ES-I3 (cell line): ENCODE results near the gene MRPL42.

Source experiments
- H3K36me3 ChIP-seq: 2 replicates; pipeline ENCODE4 v1.6.1; 2013; ENCODE audit warnings: mild to moderate bottlenecking, low read length, control low read depth, moderate library complexity; ENCODE audit not compliant: insufficient read depth
- H3K4me1 ChIP-seq: 2 replicates; pipeline ENCODE4 v1.6.1; 2013; ENCODE audit warnings: mild to moderate bottlenecking, control low read depth, low read length; ENCODE audit not compliant: insufficient read depth
- H3K9ac ChIP-seq: 2 replicates; pipeline ENCODE4 v1.6.1; 2013; ENCODE audit warnings: low read depth, mild to moderate bottlenecking, low read length, moderate library complexity
- H3K9me3 ChIP-seq: 2 replicates; pipeline ENCODE4 v1.6.1; 2013; ENCODE audit warnings: mild to moderate bottlenecking, low read length, moderate library complexity; ENCODE audit not compliant: control insufficient read depth, insufficient read depth

MRPL42 gene

GRCh38 chr12:93440043-93440835 lies 27.1 kb upstream of the MRPL42 start:
- H3K9ac ChIP-seq, result peak overlapping the region; percentile 96
- H3K4me1 ChIP-seq, result peaks cover 8% of the 10 kb centered on the region; the same call in 1 of the 2 replicates
- no peaks in the 10 kb centered on the region for H3K9me3 ChIP-seq

DNA sequence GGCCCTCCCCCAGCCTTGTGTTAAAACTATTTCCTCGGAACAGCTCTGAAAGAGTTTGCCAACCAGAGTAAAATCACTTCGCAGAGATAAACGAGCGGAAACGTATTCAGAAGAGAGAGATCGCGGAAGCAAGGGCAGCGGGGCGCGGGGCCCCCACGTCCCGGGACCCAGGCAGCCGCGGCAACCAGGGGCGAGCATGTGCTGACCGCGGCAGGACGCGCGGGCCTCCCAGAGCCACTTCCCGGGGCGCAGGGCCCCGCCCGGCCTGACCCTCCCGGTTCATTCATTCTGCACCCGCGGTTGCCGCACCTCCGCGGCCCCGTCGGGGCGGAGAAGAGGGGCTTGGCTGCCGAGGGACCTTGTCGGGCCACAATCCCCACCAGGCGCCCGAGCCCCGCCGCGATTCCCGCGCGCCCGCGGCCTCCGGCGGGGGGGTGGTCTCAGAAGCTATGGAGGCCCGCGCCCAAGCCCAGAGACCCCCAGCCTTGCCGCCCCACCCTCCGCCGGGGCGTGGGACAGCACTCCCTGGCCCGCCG lies 26.2 kb upstream of the MRPL42 start:
- H3K36me3 ChIP-seq, result no peaks in the 10 kb centered on the region
- H3K9me3 ChIP-seq, result no peaks in the 10 kb centered on the region
- peak overlapping the region; percentile 96 for H3K9ac ChIP-seq
- H3K4me1 ChIP-seq, result peaks cover 8% of the 10 kb centered on the region; the same call in 1 of the 2 replicates

More at GRCh38 chr12:93440043-93440835, 27.1 kb upstream of the MRPL42 start:
- no peaks in the 10 kb centered on the region for H3K36me3 ChIP-seq

- Histone ChIP-seq H3K9me3 (no peaks in the 10 kb centered on the region), H3K4me1 (peaks cover 8% of the 10 kb centered on the region; the same call in 1 of the 2 replicates), H3K36me3 (no peaks in the 10 kb centered on the region), H3K9ac (peak within 1 kb of the TSS; percentile 96)
Measured at GRCh38 chr12:93441617-93442410, 25.5 kb upstream of the MRPL42 start, which contains the start of gene UBE2N. UBE2N (minus strand) TSS chr12:93441947; CDS start chr12:93441884, 63 bp downstream.

GRCh38 chr12:93442411-93443340 lies 24.6 kb upstream of the MRPL42 start:
- H3K4me1 ChIP-seq, result peaks cover 8% of the 10 kb centered on the region; the same call in 1 of the 2 replicates
- peak overlapping the region; percentile 96 for H3K9ac ChIP-seq

DNA sequence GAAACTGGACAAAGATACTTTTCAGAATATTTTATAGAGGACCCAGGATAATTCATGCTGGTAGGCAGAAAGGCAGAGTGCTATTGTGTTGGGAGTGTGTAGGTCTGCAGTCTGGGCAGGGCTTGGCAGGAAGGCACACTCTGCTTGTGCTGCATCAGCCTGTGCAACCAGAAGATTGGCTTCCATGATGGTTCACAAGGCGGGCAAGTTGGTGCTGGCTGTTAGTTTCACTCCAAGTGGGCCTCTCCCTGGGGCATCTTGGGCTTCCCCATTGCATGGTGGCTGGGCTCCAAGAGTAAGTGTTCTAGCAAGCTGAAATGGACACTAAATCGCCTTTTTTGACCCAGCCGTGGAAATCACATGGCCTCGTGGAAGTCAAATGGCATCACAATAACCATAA lies 23.7 kb upstream of the MRPL42 start:
- Histone ChIP-seq H3K4me1 (peaks cover 8% of the 10 kb centered on the region; the same call in 1 of the 2 replicates), H3K9me3 (no peaks in the 10 kb centered on the region), H3K36me3 (no peaks in the 10 kb centered on the region), H3K9ac (no peak overlapping the region)

More at GRCh38 chr12:93442411-93443340, 24.6 kb upstream of the MRPL42 start:
- H3K36me3 ChIP-seq, result no peaks in the 10 kb centered on the region
- no peaks in the 10 kb centered on the region for H3K9me3 ChIP-seq

- no peak overlapping the region for H3K9ac ChIP-seq
- H3K9me3 ChIP-seq, result peaks cover 12% of the 10 kb centered on the region
- peaks cover 8% of the 10 kb centered on the region; the same call in 1 of the 2 replicates for H3K4me1 ChIP-seq
- H3K36me3 ChIP-seq, result no peaks in the 10 kb centered on the region
Measured at GRCh38 chr12:93447555-93448290, 19.6 kb upstream of the MRPL42 start.

DNA sequence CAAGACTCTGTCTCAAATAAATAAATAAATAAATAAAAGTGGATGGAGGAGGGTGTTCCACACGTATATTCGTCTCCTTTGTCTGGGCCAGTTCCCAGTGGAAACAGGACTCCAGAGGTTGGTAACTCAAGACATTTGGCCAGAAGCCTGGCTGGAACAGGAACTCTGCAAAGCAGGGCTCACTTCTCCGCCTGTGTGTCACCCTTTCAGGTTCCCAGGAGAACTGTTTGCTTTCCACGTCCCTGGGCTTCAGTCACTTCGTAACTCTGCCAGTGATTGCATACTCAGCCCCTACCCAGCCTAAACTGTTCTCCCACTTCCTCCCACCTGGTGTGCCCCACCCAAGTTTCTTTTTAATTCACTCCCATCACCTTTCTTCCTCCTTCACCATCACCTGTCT lies 18.5 kb upstream of the MRPL42 start:
- H3K4me1 ChIP-seq, result peaks cover 7% of the 10 kb centered on the region; the same call in 1 of the 2 replicates
- no peaks in the 10 kb centered on the region for H3K36me3 ChIP-seq
- peaks cover 12% of the 10 kb centered on the region for H3K9me3 ChIP-seq
- H3K9ac ChIP-seq, result no peak overlapping the region

- no peak overlapping the region for H3K9ac ChIP-seq
Measured at GRCh38 chr12:93449277-93449676, 18.0 kb upstream of the MRPL42 start.

DNA sequence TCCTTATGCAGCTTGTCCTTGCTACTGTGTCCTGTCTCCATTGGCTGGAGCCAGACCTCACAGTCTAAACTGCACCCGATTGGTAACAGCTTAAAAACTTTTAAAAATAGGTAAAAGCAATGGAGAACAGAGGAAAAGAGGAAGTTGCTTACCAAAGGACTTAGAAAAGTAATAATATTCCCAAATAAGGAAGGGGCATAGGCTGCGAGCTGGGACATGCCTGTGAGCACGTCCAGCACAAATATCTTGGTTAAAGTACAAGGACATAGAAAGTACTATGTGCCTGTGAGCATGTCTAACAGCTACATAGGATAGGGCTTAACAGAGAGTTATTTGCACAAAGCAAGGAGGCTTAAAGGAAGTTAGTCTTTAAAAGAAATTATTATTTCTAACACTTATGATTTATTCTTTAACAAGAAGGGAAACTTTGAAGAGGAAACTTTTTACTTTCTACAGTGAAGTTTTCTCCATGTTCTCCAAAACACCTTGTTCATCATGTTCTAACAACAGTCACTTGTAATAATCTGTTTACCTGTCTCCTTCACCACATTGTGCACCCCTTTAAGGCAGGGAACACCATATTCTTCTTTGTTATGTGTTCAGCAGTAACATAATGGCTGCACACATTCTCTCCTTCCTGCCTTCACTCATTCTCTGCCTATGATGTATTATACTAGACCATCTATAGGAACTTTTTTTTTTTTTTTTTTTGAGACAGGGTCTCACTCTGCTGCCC lies 15.7 kb upstream of the MRPL42 start:
- H3K4me1 ChIP-seq, result peaks cover 7% of the 10 kb centered on the region; the same call in 1 of the 2 replicates

More at GRCh38 chr12:93449277-93449676, 18.0 kb upstream of the MRPL42 start:
- Histone ChIP-seq H3K36me3 (no peaks in the 10 kb centered on the region), H3K4me1 (peaks cover 7% of the 10 kb centered on the region; the same call in 1 of the 2 replicates), H3K9me3 (peaks cover 12% of the 10 kb centered on the region)

DNA sequence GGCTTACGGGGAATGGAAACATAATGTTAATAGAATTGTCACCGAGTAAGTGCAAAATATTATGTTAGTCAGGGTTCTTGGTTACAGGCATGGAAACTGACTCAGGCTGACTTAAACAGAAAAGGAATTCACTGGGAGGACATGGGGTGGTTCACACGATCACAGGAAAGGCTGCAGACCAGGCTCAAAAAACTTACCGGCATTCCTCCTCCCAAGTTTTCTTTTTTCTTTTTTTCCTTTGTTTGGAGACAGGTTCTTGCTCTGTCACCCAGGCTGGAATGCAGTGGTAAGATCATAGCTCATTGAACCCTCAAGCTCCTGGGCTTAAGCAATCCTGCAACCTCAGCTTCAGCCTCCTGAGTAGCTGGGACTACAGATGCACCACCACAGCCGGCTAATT lies 13.7 kb upstream of the MRPL42 start:
- Histone ChIP-seq H3K4me1 (peaks cover 7% of the 10 kb centered on the region; the same call in 1 of the 2 replicates), H3K9ac (no peak overlapping the region), H3K36me3 (no peaks in the 10 kb centered on the region), H3K9me3 (peaks cover 12% of the 10 kb centered on the region)

More for the DNA sequence above, 15.7 kb upstream of the MRPL42 start:
- Histone ChIP-seq H3K36me3 (no peaks in the 10 kb centered on the region), H3K9ac (no peak overlapping the region), H3K9me3 (peaks cover 12% of the 10 kb centered on the region)

DNA sequence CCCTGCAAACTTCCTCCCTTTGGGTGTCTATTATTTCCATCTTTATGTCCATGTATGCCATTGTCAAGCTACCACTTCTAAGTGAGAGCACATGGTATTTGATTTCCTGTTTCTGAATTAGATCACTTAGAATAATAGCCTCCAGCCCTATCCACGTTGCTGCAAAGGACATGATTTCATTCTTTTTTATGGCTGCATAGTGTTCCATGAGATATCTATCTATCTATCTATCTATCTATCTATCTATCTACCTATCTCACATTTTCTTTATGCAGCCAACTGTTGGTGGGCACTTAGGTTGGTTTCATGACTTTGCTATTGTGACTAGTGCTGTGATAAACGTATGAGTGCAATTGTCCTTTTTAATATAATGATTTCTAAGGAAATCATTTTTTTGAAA lies 11.2 kb upstream of the MRPL42 start:
- peaks cover 7% of the 10 kb centered on the region; the same call in 1 of the 2 replicates for H3K4me1 ChIP-seq
- no peak overlapping the region for H3K9ac ChIP-seq
- peaks cover 7% of the 10 kb centered on the region for H3K9me3 ChIP-seq
- no peaks in the 10 kb centered on the region for H3K36me3 ChIP-seq

GRCh38 chr12:93459097-93459496 lies 8.2 kb upstream of the MRPL42 start:
- H3K36me3 ChIP-seq, result no peaks in the 10 kb centered on the region
- no peaks in the 10 kb centered on the region for H3K9me3 ChIP-seq
- H3K4me1 ChIP-seq, result no peaks in the 10 kb centered on the region
- no peak overlapping the region for H3K9ac ChIP-seq
